Progenitor cell of endocrine pancreas (in vitro differentiated cells): ENCODE data around the gene GAA. TPM values are rescaled to one million over a fixed set of nuclear protein-coding genes. Genes with fewer than 3 reads are reported as not detected.

ENCODE experiments used
- DNase-seq: peaks from one replicate; pipeline ENCODE4 v3.0.0; 2021; ENCODE audit warnings: low spot score; ENCODE audit not compliant: unreplicated experiment
- H3K27ac Mint-ChIP-seq: 2 replicates; pipeline ENCODE4 v1.8.0; 2021; ENCODE audit warnings: mild to moderate bottlenecking, moderate library complexity, mixed read lengths
- H3K27me3 Mint-ChIP-seq: 2 replicates; pipeline ENCODE4 v1.8.0; 2021; ENCODE audit warnings: mixed read lengths
- H3K36me3 Mint-ChIP-seq: 2 replicates; pipeline ENCODE4 v1.8.0; 2022; ENCODE audit warnings: mixed read lengths; ENCODE audit not compliant: insufficient read depth
- H3K4me1 Mint-ChIP-seq: 2 replicates; pipeline ENCODE4 v1.8.0; 2021; ENCODE audit warnings: low read depth, mixed read lengths
- H3K4me3 Mint-ChIP-seq: 2 replicates; pipeline ENCODE4 v1.8.0; 2021; ENCODE audit warnings: low read depth, mild to moderate bottlenecking, moderate library complexity, mixed read lengths
- H3K9me3 Mint-ChIP-seq: 2 replicates; pipeline ENCODE4 v1.8.0; 2021; ENCODE audit warnings: low read depth, mixed read lengths
- total RNA-seq: library from RNA; stranded (reverse); gene quantifications from 2 replicates; pipeline ENCODE4 v1.2.1, GENCODE V29; 2021
- TF ChIP-seq, protein P1 (sequence below): fragments of 200-600 bp; sonication (generic); IDR thresholded peaks from one replicate; pipeline ENCODE4 v1.5.0; 2021; ENCODE audit warnings: antibody characterized with exemption, mild to moderate bottlenecking; ENCODE audit not compliant: unreplicated experiment

The GAA gene
- total RNA-seq, 1 donor from 2014 or later = 37.9 TPM

DNA sequence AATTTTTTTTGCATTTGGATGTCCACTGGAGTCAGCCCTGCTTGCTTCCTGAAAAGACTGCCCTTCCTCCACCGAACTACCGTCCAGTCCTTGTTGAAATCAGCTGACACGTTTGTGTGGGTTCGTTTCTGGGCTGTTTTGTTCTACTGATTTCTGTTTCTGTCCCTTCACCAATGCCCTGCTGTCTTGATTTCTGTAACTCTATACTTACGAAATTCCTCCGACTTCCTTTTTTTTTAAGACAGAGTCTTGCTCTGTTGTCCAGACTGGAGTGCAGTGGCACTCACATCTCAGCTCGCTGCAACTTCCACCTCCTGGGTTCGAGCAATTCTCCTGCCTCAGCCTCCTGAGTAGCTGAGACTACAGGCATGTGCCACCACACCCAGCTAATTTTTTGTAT is 8.4 kb upstream of the GAA start:
- TF ChIP-seq, protein P1, sequence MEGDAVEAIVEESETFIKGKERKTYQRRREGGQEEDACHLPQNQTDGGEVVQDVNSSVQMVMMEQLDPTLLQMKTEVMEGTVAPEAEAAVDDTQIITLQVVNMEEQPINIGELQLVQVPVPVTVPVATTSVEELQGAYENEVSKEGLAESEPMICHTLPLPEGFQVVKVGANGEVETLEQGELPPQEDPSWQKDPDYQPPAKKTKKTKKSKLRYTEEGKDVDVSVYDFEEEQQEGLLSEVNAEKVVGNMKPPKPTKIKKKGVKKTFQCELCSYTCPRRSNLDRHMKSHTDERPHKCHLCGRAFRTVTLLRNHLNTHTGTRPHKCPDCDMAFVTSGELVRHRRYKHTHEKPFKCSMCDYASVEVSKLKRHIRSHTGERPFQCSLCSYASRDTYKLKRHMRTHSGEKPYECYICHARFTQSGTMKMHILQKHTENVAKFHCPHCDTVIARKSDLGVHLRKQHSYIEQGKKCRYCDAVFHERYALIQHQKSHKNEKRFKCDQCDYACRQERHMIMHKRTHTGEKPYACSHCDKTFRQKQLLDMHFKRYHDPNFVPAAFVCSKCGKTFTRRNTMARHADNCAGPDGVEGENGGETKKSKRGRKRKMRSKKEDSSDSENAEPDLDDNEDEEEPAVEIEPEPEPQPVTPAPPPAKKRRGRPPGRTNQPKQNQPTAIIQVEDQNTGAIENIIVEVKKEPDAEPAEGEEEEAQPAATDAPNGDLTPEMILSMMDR = no peak
- peaks cover 3% of the 10 kb centered on the region for H3K36me3 Mint-ChIP-seq
- no peak overlapping the region for H3K27ac Mint-ChIP-seq
- DNase-seq = no peak
- H3K4me1 Mint-ChIP-seq = no peaks in the 10 kb centered on the region
- no peaks in the 10 kb centered on the region for H3K9me3 Mint-ChIP-seq
- no peaks in the 10 kb centered on the region for H3K27me3 Mint-ChIP-seq
- H3K4me3 Mint-ChIP-seq = no peak overlapping the region

DNA sequence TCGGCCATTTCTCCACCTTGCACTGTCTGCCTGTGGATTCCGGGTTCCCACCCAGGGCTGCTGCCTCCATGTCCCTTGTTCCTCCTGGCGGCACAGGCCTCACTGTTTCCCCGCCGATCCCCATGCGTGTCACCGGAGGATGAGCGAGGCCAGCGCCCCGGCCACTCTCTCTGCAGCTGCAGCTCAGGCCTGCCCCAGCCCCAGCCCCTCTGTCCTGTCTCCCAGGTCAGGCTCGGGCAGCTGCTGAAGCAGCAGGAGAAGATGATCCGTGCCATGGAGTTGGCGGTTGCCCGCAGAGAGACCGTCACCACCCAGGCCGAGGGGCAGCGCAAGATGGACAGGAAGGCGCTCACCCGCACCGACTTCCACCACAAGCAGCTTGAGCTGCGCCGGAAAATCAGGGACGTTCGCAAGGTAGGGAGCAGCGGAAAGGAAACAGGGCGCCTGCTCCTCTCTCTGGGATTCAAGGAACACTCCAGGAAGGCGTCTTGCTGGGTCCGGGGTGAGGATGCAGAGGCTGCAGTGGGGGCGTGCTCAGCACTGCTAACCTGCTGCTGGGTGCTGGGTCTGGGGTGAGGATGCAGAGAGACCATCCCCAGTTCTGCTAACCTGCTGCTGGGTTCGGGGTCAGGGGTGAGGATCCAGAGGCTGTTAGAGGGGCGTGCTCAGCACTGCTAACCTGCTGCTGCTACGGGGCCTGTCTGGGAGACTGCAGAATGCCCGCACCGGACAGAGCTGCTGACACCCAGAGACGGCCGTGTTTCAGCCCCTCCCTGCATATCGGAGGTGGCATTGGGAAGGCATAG is 6.1 kb upstream of the GAA start:
- Mint-ChIP-seq H3K27ac (no peak overlapping the region), H3K4me3 (no peak overlapping the region)
- TF ChIP-seq, protein P1 = no peak

DNA sequence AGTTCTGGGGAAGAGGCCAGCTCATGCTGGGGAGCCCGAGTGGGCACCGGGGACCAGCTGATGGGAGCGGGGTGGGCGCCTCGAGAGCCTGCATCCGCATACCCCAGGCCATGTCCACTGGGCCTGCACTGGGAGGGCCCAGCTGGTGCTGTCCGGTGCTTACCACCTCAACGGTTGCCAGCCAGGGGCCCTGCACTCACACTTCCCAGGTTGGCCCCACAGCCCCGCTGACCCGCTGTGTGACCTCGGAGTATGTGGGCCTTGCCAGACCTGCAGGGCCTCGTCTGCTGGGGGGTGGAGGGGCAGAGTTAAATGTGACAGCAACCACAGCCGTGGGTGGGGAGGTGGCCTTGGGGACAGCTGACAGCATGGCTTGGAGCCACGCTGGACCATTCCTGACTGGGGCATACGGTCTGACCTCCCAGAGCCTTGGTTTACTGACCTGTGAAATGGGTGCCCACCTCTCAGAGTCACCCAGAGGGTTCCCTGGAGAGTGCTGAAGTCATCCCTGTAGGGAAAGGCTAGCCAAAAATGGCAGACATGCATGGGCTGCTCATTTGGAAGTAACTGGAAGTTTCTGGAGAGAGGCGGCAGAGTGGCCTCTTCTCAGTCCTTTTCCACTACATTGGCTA is 5.4 kb upstream of the GAA start:
- Mint-ChIP-seq H3K27me3 (no peaks in the 10 kb centered on the region), H3K4me3 (no peak overlapping the region), H3K9me3 (no peaks in the 10 kb centered on the region), H3K4me1 (peaks cover 2% of the 10 kb centered on the region), H3K36me3 (no peaks in the 10 kb centered on the region), H3K27ac (no peak overlapping the region)
- no peak for DNase-seq
- TF ChIP-seq, protein P1 = no peak

More for the DNA sequence above, 6.1 kb upstream of the GAA start:
- Mint-ChIP-seq H3K27me3 (no peaks in the 10 kb centered on the region), H3K4me1 (no peaks in the 10 kb centered on the region), H3K9me3 (no peaks in the 10 kb centered on the region), H3K36me3 (peaks cover 3% of the 10 kb centered on the region)
- no peak for DNase-seq

DNA sequence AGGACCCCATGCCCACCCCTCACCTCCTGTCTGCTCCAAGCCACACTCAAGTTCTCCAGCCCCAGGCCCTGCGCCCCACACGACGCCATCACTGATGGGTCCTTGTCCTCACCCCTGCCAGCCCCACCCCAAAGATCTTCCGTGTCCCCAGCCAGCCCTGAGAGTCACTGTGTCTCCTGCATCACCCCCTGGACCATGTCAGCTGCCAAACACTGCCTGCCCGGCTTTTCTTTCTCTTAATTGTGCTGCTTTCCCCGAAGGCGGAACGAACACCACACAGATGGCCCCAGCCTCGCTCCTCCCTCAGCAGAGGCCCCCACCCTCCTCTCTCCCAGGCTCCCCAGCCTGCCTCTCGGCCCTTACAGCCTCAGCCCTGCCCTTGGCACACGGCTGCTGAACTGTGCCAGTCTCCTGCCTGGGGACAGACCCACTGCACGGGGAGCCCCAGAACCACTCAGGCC is 4.8 kb upstream of the GAA start:
- Mint-ChIP-seq H3K36me3 (no peaks in the 10 kb centered on the region), H3K4me3 (no peak overlapping the region), H3K4me1 (peaks cover 2% of the 10 kb centered on the region), H3K9me3 (no peaks in the 10 kb centered on the region), H3K27ac (no peak overlapping the region), H3K27me3 (no peaks in the 10 kb centered on the region)
- DNase-seq = no peak
- TF ChIP-seq, protein P1 = no peak

DNA sequence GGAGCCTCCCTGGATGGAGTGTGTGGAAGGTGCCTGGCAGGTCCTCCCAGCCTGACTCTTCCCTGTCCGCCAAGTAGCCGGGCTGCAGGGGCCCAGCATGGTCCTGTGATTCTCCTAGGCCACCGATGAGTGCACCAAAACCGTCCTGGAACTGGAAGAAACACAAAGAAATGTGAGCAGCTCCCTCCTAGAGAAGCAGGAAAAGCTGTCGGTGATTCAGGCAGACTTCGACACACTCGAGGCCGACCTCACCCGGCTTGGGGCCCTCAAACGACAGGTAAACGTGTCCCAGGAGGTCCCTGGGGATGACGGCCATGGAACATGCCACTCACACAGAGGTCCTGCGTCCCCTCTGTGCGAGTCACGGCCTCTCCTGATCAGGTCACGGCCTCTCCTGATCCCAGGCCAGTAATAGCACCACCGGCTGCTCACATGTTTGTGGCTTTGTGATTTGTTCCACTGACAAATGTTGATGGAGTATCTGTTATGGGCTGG is 4.2 kb upstream of the GAA start:
- Mint-ChIP-seq H3K36me3 (no peaks in the 10 kb centered on the region), H3K4me1 (peaks cover 6% of the 10 kb centered on the region), H3K4me3 (no peak overlapping the region), H3K9me3 (no peaks in the 10 kb centered on the region), H3K27me3 (no peaks in the 10 kb centered on the region), H3K27ac (no peak overlapping the region)
- TF ChIP-seq, protein P1 = no peak
- no peak for DNase-seq
